ENCODE measurements around the gene CCDC177.

Gene CCDC177

DNA sequence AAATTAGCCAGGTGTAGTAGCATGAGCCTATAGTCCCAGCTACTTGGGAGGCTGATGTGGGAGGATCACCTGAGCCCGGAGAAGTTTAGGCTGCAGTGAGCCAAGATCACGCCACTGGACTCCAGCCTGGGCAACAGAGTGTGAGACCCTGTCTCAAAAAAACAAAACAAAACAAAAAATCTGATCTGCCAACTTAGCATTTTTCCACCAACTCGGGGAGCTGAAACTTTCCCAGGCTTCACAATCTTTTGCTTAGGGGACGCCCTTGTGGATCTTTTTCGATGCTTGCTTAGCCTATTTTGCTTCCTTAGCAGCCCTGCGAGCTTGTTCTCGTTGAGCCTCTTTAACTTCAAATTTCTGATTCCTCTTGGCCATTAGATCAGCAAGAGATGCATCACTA, 13.8 kb downstream of the CCDC177 start:
- DNase-seq = no peak

DNA sequence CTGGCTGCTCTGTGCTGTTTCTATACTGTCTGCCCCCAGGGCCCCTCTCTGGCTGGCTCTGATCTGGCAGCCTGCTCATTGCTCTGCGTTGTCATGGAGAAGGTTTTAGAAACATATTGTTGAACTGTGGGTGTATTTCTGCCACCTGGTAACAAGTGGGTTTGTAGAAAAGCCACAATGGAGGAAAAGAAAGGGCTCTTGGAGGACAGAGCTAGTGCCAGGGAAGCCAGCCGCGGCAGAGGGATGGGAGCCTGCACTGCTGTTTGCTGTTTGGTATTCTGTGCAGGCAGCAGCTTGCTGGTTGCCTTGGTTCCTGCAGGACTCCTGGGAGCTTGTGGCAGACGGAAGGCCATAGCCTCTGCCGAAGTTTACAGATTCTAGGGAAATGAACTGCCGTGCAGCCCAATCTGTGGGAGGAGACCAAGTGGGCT, 15.1 kb downstream of the CCDC177 start:
- DNase-seq = no peak

DNA sequence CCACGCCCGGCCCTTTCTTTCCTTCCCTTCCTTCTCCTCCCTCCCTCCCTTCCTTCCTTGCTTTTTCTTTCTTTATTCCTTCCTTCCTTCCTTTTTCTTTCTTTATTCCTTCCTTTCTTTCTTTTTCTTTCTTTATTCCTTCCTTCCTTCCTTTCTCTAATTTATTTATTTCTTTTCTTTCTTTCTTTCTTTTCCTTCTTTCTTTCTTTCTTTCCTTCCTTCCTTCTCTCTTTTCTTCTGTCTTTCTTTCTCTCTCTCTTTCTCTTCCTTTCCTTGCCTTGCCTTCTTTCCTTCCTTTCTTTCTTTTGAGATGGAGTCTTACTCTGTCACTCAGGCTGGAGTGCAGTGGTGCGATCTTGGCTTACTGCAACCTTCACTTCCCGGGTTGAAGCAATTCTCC, 15.9 kb downstream of the CCDC177 start:
- DNase-seq = no peak

DNA sequence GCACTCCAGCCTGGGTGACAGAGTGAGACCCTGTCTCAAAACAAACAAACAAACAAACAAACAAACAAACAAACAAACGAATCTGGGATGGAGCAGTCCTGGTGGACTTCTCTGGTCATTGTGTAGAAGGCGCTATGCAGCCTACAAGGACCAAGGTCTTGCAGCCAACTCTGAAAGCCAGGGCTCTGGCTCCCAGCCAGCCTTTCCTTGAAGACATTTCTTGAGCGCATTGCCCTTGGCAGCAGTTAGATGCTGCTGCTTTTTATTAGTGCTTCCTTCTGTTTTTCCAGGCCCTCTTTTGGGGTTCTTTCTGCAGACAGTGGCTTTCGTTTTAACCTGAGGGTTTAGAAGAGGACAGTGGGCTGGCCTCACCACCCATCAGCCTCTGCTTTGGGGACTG, 20.2 kb downstream of the CCDC177 start:
- DNase-seq = no peak

DNA sequence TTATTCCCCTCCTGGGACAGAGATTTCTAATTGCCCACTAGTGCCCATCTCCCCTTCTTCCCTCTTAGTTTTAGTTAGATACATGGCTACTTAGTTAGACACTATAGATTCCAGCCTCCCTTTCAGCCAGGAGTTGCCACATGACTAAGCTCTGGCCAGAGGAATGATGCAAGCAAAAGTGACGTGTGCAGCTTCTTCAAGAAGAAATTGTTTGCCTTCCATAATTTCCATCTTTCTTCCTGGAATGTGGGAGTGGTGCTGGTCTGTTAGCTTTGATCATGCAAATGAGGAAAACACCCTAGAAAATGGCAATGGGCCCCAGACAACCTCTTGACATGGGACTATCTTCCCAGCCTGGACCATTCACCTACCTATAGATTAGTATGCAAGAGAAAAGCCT, 21.4 kb downstream of the CCDC177 start:
- no peak for DNase-seq

DNA sequence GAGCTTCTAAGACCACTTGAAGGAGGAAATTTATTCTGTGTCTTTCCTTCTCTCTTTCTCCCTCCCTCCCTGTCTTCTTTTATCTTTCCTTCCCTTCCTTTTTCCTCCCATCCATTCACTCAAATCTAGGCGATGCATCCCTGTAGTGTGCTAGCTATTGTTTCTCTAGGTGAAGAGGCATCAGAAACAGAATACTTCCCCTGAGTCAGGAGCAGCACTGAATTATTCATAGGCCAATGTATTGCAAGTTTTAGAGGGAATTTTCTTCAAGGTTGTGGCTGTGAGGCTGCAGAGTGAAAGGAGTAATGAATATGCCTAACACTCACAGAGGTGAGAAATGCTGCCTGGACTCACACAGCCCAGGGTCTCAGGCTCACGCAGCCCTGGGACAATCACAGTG, 23.2 kb downstream of the CCDC177 start:
- DNase-seq = no peak

DNA sequence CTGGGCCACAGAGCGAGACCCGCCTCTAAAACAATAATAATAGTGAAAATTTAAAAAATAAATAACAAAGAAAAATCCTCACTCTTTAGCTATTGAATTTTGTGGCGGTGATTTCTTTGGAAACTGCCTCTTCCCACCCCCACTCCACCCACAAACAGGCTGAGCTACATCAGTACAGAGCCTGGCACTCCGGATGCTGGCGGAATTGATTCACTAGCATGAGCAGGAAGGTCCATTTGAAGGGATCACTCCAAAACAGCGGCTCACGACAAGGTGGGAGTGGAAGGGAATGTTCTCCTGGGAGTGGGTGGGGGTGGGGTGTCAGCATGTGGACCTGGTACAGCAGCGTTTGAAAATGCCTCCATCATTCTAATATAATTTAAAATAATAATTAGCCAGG, 26.1 kb downstream of the CCDC177 start:
- DNase-seq = no peak

DNA sequence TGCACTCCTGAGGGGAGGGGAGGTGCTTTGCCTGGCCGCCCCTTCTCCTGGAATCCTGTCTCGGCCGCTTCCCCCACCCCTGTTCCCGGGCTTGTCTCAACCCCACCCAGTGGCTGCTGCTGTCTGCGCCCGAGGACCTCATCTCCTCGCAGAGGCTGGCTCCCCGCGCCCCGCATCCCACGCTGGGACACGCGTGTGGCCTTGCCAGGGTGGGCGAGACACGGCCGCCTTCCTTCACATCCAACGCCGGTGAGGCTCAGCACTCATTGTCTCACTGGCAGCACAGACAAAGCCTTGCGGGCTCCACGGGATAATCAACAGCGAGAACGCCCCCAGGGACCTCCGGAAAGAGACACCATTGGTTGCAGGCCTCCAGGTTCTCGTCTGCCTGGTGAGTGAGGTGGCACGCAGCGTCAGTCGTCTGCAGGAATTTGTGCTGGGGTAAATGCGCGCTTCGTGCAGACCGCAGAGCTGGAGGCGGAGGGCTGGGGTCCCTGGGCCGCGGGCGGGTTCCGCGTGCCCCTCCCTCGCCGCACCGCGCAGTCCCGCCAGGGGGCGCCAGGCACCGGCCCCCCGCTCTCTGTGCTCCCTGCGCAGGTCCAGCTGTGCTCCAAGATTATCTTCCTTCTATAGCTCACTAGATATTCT, 26.8 kb downstream of the CCDC177 start:
- no peak for DNase-seq

DNA sequence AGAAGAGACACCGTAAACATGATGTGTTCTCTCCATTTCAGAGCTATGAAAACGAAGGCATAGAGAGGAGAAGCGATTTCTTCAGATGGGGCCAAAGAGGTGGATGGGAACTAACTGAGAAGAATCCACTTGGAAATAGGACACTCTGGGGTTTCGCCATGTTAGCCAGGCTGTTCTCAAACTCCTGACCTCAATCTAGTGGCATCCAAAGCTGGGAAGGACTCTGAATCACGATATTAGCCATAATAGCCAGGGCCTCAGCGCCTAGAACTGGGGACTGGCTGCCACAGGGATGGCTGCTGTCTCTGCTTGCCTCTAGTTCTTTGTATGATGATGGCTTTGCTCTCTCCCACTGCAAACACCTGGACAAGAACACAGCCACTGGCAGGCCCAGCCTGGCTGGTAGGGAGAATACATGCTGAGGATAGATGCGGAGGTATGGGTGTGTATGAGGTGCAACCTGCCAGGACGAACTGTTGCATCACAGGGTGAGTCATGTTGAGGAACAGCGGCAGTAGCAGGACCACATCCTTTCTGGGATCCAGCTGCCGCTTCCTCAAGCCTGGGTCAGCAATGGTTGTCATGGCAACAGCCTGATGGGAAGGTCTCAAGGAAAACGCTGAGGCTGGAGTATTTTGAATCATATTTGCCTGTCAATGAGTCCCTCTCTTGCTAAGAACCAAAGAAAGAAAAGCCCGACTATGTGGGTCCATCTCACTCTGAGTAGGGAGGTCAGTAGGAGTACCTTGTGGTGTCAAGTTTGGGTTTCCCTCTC, 31.1 kb downstream of the CCDC177 start:
- DNase-seq = no peak

DNA sequence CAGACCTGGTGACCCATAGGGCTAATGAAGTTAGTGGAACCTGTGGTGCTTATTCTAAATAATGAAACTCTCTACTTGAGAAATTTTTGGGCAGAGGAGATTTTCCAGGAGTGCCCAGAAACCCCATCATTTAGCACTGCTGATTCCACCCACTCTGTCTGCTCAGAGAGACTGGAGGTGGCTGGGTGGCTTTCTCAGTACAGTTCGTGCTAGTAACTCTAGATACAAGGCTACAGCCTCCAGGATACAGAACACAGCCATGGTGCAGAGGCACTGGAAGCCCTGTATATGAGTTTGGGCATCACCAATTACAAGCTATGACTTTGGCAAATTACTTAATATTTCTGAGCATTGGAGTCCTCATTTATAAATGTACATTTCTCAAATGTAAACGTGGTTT, 32.4 kb downstream of the CCDC177 start:
- DNase-seq = no peak

DNA sequence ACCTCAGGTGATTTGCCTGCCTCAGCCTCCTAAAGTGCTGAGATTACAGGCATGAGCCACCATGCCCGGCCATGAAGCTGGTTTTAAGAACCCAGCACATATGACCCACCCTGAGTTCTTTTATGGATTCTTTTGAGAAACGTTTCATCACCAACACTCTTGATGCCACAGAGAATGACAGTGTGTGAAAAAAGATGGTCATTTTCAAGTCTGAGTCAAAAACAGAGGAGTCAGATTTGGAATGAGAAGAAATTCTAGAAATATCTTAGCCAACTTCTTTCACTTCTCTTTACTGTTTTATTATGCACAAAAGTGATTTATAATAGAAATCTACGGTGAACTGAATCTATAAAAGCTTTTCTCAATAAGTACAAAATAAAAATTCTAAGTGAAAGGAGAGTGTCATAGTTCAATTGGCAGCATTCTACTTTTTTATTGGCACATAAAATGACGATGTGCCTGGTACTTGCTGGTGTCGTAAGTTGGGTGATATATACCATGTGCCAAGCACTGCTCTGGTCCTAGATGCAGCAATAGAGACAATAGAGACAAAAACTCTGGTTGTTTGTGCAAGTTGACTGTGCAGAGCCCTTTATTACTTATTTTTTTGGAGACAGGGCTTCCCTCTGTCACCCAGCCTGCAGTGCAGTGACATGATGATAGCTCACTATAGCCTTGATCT, 33.9 kb downstream of the CCDC177 start:
- DNase-seq = no peak

DNA sequence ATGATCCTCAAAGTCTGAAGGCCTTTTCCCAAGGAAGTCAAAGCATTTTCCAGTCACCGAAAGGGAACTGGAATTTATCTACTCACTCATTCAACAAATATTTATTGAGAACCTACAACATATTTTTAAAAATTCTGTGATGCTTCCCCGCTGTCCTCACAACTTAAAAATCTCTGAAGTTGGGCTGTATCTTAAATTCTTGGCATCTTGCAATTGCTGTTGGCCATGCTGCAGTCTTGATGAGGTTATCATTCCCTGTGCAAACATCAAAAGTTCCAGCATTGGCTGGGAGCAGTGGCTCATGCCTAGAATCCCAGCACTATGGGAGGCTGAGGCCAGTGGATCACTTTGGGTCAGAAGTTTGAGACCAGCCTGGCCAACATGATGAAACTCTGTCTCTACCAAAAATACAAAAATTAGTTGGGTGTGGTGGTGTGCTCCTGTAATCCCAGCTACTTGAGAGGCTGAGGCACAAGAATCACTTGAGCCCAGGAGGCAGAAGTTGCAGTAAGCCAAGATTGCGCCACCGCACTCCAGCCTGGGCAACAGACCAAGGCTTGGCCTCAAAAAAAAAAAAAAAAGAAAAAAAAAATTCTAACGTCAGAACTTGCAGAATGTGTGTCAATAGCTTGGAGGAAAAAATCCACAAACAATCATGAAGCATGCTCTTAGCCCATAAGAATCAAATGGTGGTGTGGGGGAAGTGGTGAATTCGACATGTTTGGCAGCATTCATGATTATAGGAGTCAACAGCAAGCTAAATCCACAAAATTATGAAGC, 34.9 kb downstream of the CCDC177 start:
- DNase-seq = no peak

DNA sequence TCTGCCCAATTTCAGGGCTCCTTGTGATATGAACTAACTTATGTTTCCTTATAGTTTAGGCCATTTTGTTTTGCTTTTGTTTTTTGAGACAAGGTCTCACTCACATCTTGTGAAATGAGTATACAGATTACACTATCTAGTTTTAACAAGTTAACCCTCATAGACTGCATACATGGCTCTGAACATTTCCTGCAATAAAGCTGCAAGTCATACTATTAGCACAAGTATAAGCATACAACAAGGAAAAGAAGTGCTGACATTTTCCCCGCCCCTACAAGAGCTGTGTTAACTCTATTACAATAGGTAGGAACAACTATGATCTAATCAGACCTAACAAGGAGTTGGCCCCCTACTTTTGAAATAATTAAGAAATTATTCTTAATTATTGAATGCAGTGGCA, 35.9 kb downstream of the CCDC177 start:
- no peak for DNase-seq

DNA sequence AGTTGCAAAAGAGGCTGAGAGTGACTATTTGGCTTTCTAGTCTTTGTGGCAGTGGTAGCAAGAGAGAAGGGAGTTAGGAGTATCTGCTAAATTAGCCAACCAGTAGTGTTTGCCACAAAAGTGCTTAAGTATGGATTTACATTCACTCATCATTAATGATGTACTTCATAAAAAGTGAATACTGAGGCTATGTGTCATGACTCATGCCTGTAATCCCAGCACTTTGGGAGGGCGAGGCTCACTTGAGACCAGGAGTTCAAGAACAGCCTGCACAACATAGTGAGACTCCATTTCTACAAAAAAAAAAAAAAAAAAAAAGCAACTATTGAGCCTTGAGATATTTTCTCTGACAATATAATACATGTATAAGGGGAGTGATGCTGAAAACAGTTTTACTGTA, 36.8 kb downstream of the CCDC177 start:
- DNase-seq = no peak

DNA sequence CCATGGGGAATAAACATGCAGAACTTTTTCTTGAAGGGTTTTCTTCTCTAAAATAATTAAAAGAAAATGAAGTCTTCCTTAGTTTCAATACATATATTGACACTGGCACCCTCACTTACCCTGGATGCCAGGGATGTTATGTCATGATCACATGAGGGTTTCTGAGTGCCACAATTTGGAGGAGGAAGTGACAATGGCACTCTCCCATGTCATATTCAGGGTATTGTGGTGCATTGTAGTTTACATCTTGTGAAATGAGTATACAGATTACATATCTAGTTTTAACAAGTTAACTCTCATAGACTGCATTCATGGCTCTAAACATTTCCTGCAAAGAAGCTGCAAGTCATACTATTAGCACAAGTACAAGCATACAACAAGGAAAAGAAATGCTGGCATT, 37.7 kb downstream of the CCDC177 start:
- no peak for DNase-seq

DNA sequence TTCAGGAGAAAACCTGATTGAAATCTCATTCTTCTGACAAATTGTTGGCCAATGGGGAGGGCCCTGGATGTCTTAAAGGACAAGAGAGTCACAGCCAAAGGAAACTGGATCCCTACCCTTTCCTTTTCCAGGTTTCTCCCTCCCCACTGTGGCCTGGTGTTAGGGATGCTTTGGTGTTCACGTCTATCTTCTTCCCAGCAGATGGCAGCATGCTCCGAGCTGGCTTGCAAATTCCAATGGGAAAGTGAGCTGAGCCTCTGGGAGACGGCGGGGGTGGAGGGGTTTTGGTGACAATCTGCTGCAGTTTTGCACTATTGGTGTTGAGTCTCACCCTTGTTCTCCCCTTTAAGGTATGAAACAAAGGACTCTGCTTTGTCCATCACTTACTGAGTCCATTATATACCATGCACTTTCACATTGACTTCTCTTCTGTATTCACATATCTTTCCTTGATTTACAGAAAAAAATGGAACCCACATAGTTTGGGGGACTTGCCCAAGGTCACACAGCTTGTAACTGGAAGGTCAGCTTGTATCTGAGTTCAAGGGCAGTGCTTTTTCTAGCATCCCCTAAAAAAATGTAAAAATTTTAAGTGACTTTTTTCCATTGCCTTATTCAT, 39.3 kb downstream of the CCDC177 start:
- peak; percentile 27 for DNase-seq

DNA sequence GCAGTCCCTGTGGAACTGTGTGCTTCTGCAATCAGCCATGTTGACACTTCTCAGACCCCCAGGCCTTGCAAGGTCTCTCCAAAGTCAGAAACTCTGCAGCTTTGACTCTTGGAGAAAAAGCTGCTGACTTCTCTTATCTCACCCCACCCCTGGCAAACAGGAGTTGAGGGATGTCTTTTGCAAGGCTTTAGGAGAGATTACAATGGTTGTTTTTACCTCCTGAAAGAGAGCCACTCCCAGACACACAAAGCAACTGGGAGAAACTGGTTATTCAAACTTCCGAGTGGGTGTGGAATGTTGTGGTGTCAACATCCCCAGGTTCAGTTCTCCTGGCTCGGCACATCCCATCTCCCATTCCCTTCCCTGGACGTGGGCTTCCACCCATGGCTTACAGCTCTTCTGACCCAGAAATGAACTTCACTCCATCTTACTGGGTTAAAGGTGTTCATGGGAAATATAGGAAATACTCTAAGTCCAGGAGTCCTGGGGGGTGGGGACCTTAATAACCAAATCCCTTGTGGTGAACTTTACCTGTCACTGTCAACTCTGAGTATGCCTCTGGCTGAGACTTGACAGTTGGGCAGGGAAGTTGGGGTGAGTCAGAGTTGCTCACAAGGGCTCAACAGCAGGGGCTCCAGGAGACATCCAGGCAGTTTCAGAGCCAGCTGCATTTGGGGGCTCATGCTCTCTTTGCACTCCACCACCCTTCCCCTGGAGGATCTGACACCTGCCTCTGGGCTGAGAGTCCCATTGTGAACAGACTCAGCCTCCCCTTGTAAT, 41.9 kb downstream of the CCDC177 start:
- DNase-seq = no peak

DNA sequence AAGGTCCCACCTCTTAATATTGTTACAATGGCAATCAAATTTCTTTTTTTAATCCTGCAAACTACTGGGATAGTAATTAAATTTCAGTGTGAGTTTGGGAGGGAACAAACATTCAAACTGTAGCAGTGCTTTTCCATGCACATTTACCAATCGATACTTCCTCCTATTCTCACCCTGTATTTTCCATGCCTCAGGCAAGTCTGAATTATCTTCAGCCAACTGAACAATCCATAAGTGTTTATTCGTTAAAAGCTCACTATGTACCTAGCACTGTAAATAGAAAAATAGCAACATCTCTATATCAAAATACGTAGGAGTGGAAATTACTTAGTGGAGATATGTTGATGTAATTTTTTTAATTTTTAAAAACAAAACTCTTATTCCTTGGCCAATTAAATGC, 43.5 kb downstream of the CCDC177 start:
- no peak for DNase-seq

DNA sequence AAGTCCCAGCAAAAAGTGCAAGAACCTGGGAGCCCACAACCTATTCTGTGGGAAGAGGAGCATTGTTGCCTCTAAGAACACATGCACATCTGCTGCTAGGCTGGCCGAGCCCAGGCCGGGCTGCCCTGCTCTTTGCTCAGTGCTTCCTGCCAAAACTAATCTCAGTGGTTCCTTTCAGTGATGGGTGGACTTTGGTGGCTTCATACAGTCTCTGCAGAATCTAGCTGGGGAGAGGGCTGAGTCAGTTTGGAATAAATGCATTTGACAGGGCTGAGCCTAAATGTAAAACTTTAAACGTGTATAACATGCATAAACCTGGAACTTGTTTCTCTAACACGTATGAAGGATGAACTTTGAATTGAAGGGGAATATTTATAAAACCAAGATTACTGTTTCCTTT, 44.6 kb downstream of the CCDC177 start:
- DNase-seq = no peak

DNA sequence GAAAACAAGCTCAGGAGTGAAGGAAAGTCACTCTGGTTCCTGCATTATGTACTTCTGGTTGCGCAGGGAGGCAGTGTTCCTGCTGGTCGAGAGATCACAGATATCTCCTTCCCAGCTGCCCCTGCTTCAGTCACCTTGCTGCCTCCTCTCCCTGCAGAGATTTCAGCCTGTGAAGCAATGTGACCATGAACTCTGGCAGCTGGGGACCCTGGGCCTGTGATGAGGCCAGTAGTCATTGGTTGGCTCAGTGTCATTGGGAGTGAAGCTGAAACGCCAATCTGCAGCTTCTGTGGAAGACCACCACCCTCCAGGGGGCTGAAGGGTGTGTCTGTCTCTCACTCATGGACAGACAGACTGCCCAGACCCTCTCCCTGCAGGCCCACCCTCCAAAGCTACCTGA, 45.1 kb downstream of the CCDC177 start:
- no peak for DNase-seq

DNA sequence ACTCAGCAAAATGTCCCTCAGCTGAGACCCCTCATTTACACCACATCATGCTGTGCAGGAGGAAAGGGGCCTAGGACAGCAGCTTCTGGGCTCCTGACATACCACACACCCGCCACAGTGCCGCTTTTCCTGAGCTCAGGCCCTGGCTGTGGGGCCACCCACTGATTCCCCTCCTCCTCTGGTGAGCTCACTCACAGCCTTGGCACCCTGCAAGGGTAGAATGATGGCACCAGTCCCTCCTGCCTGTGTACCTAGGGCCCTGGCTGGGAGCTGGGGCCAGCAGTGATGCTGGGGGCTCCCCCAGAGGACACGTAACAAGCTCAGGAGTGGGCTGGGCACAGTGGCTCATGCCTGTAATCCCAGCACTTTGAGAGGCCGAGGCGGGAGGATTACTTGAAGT, 45.7 kb downstream of the CCDC177 start:
- DNase-seq = no peak

DNA sequence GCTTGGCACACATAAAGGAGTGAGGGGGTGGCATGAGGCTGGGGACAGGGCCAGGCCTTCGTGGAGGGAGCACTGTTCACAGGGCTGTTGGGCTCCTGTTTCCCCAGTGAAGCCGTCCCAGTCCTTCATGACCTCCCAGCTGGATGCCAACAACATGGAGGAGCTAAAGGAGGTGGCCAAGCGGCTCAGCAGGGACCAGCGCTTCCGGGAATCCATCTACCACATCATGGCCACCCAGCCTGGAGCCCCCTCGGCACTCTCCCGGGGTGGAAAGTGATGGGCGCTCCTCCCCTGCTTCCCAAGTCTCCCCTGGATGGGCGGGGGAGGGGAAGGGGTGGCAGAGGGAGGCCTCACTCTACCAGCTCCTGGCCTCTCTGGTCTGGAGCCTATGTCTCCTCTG, 46.5 kb downstream of the CCDC177 start:
- no peak for DNase-seq

Data from NCI-H774 (cell line).